GM12878 (cell line): ENCODE measurements around the gene DCLRE1B. TPM values are rescaled to one million over a fixed set of nuclear protein-coding genes. Genes with fewer than 3 reads are reported as not detected.

Source experiments
- BACH1 ChIP-seq: fragments of 450-650 bp; IDR thresholded peaks from 2 replicates; pipeline ENCODE4 v1.6.1; 2017; ENCODE audit warnings: mild to moderate bottlenecking, borderline replicate concordance
- BCL11A ChIP-seq: IDR thresholded peaks from 2 replicates; pipeline ENCODE4 v1.6.1; 2011; ENCODE audit warnings: low read depth, low read length
- BHLHE40 ChIP-seq, 2 experiments: fragments of 450-650 bp in 1 of 2; IDR thresholded peaks; 2 replicates each; pipeline ENCODE4 v1.6.1; 2011 to 2017; ENCODE audit warnings: low read depth in 2 of 2, borderline replicate concordance in 1 of 2, improper control_type of control experiment in 1 of 2, low read length in 1 of 2, mild to moderate bottlenecking in 1 of 2
- CBX3 ChIP-seq: fragments of 200-600 bp; sonication (generic); IDR thresholded peaks from 2 replicates; pipeline ENCODE4 v1.6.1; 2016; ENCODE audit warnings: low read depth, borderline replicate concordance
- CHD1 ChIP-seq: IDR thresholded peaks from 2 replicates; pipeline ENCODE4 v1.6.1; 2012; ENCODE audit warnings: low read depth, low read length, improper control_type of control experiment
- EP300 ChIP-seq, 2 experiments: fragments of 150-350 bp in 1 of 2; IDR thresholded peaks; 2 replicates each; pipeline ENCODE4 v1.6.1; 2011 to 2012; ENCODE audit warnings: low read depth in 2 of 2, low read length in 2 of 2, borderline replicate concordance in 1 of 2, improper control_type of control experiment in 1 of 2, inconsistent platforms in 1 of 2; ENCODE audit not compliant: control insufficient read depth in 1 of 2
- IKZF2 ChIP-seq, 2 experiments: fragments of 450-650 bp; IDR thresholded peaks; 2 replicates each; pipeline ENCODE4 v1.6.1; 2017; ENCODE audit warnings: mild to moderate bottlenecking in 2 of 2, moderate library complexity in 2 of 2
- KDM1A ChIP-seq: fragments of 200-600 bp; sonication (generic); IDR thresholded peaks from 2 replicates; pipeline ENCODE4 v1.6.1; 2016; ENCODE audit warnings: borderline replicate concordance
- MTA3 ChIP-seq: IDR thresholded peaks from 2 replicates; pipeline ENCODE4 v1.6.1; 2012; ENCODE audit warnings: low read length, inconsistent platforms, borderline replicate concordance
- NBN ChIP-seq: fragments of 450-650 bp; IDR thresholded peaks from 2 replicates; pipeline ENCODE4 v1.6.1; 2016
- NFXL1 ChIP-seq: fragments of 450-650 bp; IDR thresholded peaks from 2 replicates; pipeline ENCODE4 v1.6.1; 2017; ENCODE audit warnings: antibody characterized with exemption, mild to moderate bottlenecking, borderline replicate concordance
- NR2C2 ChIP-seq: IDR thresholded peaks from 2 replicates; pipeline ENCODE4 v1.6.1; 2011; ENCODE audit warnings: borderline replicate concordance, low read depth; ENCODE audit not compliant: control insufficient read depth, insufficient read length
- POLR2A ChIP-seq: IDR thresholded peaks from 2 replicates; pipeline ENCODE4 v1.6.1; 2011; ENCODE audit warnings: low read depth, mild to moderate bottlenecking, low read length
- RAD51 ChIP-seq: fragments of 450-650 bp; IDR thresholded peaks from 2 replicates; pipeline ENCODE4 v1.6.1; 2016; ENCODE audit warnings: moderate library complexity, mild to moderate bottlenecking, inconsistent platforms
- RFX5 ChIP-seq: IDR thresholded peaks from 2 replicates; pipeline ENCODE4 v1.6.1; 2011; ENCODE audit warnings: low read depth, low read length, improper control_type of control experiment
- SMARCA5 ChIP-seq: fragments of 450-650 bp; IDR thresholded peaks from 2 replicates; pipeline ENCODE4 v1.6.1; 2017; ENCODE audit warnings: mild to moderate bottlenecking
- SPI1 ChIP-seq: IDR thresholded peaks from 2 replicates; pipeline ENCODE4 v1.6.1; 2011; ENCODE audit warnings: low read depth, mild to moderate bottlenecking, low read length, moderate library complexity, borderline replicate concordance; ENCODE audit not compliant: insufficient read depth
- ZNF207 ChIP-seq: fragments of 450-650 bp; IDR thresholded peaks from 2 replicates; pipeline ENCODE4 v1.6.1; 2014; ENCODE audit warnings: antibody characterized with exemption, mild to moderate bottlenecking, borderline replicate concordance
- polyA plus RNA-seq, 11 experiments: library from polyadenylated mRNA; depleted of rRNA in 4 of 11; unstranded in 6 of 11; stranded (reverse) in 5 of 11; fragments of >200 nt; fragmentation: Nextera tagmentation in 4 of 11; fragmentation: Illumina TruSeq in 1 of 11; extraction: Ambion mirVana in 4 of 11; extraction: Trizol in 1 of 11; gene quantifications; 1 replicate in 1 of 11; 2 replicates in 10 of 11; pipeline versions ENCODE4 v1.2.1 to v1.2.3, GENCODE V29; 2011 to 2016; ENCODE audit warnings: inconsistent platforms in 2 of 11, missing spikeins in 2 of 11, low read depth in 1 of 11
- total RNA-seq, 4 experiments: library from RNA; depleted of rRNA in 3 of 4; stranded (reverse); fragments of >200 nt in 3 of 4; fragmentation: Illumina TruSeq in 1 of 4; extraction: Trizol in 1 of 4; gene quantifications; 2 replicates each; pipeline versions ENCODE4 v1.2.1 to v1.2.3, GENCODE V29; 2013 to 2021
- TF ChIP-seq, protein P1 (sequence below): fragments of 450-650 bp; IDR thresholded peaks from 2 replicates; pipeline ENCODE4 v1.6.1; 2016; ENCODE audit warnings: mild to moderate bottlenecking, moderate library complexity, borderline replicate concordance
- TF ChIP-seq, protein P2 (sequence below): fragments of 450-650 bp; IDR thresholded peaks from 2 replicates; pipeline ENCODE4 v1.6.1; 2014; ENCODE audit warnings: mild to moderate bottlenecking
- TF ChIP-seq, protein P3 (sequence below): IDR thresholded peaks from 2 replicates; pipeline ENCODE4 v1.6.1; 2011; ENCODE audit warnings: borderline replicate concordance, low read depth, mild to moderate bottlenecking, moderate library complexity, mixed read lengths, low read length; ENCODE audit not compliant: insufficient read depth; ENCODE audit errors: extremely low read length

The DCLRE1B gene
- total and polyA plus RNA-seq, 10 of the 15 experiments (the other 5 are each of a cell fraction or from before 2014, with no cell fraction given), result 5.4 to 18.3 (median 13.4) TPM

DNA sequence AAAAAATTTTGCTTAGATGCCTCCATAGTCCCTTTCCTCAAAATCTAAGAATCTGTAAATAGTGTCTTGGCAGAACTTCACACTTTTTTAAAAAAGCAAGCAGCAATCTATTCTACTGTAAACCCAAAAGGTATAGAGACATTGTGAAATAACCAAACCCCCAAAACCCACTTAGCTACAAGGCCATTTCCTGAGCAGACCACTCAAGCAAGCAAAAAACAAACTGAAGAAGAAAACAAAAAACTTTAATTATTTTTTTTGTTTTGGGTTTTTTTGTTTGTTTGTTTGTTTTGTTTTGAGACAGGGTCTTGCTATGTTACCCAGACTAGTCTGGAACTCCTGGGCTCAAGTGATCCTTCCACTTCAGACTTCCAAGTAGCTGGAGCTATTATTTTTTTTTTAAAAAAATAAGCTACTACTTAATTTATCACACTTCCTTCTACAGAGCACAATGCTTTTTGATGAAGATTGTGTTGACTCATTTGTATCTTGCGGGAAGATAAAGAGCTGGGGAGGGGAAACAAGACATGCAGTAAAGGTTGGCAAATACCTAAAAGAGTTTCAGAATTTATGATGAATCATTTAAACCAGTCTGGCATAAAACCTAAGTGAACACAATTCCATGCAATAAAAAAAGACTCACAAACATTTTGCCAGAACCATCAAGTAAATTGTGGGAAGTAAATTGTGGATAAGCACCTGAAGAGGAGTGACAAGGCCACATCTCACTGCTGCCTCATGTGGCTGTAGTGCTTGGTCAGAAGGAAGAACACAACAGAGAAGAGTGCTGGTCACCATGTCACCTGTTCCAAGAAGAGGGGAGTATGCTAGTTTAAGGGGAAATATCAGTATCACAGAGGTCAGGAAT lies 30.9 kb upstream of the DCLRE1B start (continued):
- TF ChIP-seq, protein P1, sequence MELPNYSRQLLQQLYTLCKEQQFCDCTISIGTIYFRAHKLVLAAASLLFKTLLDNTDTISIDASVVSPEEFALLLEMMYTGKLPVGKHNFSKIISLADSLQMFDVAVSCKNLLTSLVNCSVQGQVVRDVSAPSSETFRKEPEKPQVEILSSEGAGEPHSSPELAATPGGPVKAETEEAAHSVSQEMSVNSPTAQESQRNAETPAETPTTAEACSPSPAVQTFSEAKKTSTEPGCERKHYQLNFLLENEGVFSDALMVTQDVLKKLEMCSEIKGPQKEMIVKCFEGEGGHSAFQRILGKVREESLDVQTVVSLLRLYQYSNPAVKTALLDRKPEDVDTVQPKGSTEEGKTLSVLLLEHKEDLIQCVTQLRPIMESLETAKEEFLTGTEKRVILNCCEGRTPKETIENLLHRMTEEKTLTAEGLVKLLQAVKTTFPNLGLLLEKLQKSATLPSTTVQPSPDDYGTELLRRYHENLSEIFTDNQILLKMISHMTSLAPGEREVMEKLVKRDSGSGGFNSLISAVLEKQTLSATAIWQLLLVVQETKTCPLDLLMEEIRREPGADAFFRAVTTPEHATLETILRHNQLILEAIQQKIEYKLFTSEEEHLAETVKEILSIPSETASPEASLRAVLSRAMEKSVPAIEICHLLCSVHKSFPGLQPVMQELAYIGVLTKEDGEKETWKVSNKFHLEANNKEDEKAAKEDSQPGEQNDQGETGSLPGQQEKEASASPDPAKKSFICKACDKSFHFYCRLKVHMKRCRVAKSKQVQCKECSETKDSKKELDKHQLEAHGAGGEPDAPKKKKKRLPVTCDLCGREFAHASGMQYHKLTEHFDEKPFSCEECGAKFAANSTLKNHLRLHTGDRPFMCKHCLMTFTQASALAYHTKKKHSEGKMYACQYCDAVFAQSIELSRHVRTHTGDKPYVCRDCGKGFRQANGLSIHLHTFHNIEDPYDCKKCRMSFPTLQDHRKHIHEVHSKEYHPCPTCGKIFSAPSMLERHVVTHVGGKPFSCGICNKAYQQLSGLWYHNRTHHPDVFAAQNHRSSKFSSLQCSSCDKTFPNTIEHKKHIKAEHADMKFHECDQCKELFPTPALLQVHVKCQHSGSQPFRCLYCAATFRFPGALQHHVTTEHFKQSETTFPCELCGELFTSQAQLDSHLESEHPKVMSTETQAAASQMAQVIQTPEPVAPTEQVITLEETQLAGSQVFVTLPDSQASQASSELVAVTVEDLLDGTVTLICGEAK, result peak; percentile 55; the same call in 1 of the 2 replicates
- TF ChIP-seq BACH1, result no peak
- peak; percentile 72 to 79 for TF ChIP-seq IKZF2 (IDR thresholded peaks at IDR 0.05)
- no peak for TF ChIP-seq MTA3
- peak; percentile 89 for TF ChIP-seq RAD51
- no peak for TF ChIP-seq CBX3
- TF ChIP-seq SMARCA5, result 0 out of 2 replicates have a peak, but pooled peaks have one; percentile 42
- no peak for TF ChIP-seq BCL11A
- TF ChIP-seq, protein P2, sequence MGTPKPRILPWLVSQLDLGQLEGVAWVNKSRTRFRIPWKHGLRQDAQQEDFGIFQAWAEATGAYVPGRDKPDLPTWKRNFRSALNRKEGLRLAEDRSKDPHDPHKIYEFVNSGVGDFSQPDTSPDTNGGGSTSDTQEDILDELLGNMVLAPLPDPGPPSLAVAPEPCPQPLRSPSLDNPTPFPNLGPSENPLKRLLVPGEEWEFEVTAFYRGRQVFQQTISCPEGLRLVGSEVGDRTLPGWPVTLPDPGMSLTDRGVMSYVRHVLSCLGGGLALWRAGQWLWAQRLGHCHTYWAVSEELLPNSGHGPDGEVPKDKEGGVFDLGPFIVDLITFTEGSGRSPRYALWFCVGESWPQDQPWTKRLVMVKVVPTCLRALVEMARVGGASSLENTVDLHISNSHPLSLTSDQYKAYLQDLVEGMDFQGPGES, result no peak
- TF ChIP-seq BHLHE40 (IDR thresholded peaks at IDR 0.05; ENCODE audit: borderline replicate concordance in 1 of 2, low read depth in 2 of 2, low read length in 1 of 2), result peak; percentile 46 to 48; a peak in 2 of 4 replicates
- no peak for TF ChIP-seq NFXL1
- peak; percentile 26; the same call in 1 of the 2 replicates for TF ChIP-seq SPI1
- TF ChIP-seq, protein P3, sequence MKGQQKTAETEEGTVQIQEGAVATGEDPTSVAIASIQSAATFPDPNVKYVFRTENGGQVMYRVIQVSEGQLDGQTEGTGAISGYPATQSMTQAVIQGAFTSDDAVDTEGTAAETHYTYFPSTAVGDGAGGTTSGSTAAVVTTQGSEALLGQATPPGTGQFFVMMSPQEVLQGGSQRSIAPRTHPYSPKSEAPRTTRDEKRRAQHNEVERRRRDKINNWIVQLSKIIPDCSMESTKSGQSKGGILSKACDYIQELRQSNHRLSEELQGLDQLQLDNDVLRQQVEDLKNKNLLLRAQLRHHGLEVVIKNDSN, result peak; percentile 21
- no peak for TF ChIP-seq NR2C2
- TF ChIP-seq POLR2A, result no peak
- 0 out of 4 replicates have a peak, but pooled peaks of 1 of the 2 experiments have one; percentile 35 for TF ChIP-seq EP300 (IDR thresholded peaks at IDR 0.05; ENCODE audit: borderline replicate concordance in 1 of 2, control insufficient read depth in 1 of 2, low read depth in 2 of 2, low read length in 2 of 2)
- TF ChIP-seq ZNF207, result no peak
- no peak; the same call in 1 of the 2 replicates for TF ChIP-seq NBN
- no peak for TF ChIP-seq RFX5
- no peak for TF ChIP-seq CHD1
- no peak for TF ChIP-seq KDM1A
